Retinal pigment epithelial cell (primary cell): ENCODE data around the gene CASKIN1.

Experiments used
- DNase-seq: peaks from one replicate; pipeline ENCODE4 v3.0.0-alpha.2; 2010; ENCODE audit warnings: low read depth
- H3K4me3 ChIP-seq: 2 replicates; pipeline ENCODE4 v1.5.1; 2011; ENCODE audit warnings: mild to moderate bottlenecking, low read length, control low read depth, moderate library complexity
- TF ChIP-seq, protein P1 (sequence below): conservative IDR thresholded peaks from 2 replicates; pipeline ENCODE4 v1.5.1; 2011; ENCODE audit warnings: low read depth, low read length, control low read depth, inconsistent platforms

Gene CASKIN1, protein sequence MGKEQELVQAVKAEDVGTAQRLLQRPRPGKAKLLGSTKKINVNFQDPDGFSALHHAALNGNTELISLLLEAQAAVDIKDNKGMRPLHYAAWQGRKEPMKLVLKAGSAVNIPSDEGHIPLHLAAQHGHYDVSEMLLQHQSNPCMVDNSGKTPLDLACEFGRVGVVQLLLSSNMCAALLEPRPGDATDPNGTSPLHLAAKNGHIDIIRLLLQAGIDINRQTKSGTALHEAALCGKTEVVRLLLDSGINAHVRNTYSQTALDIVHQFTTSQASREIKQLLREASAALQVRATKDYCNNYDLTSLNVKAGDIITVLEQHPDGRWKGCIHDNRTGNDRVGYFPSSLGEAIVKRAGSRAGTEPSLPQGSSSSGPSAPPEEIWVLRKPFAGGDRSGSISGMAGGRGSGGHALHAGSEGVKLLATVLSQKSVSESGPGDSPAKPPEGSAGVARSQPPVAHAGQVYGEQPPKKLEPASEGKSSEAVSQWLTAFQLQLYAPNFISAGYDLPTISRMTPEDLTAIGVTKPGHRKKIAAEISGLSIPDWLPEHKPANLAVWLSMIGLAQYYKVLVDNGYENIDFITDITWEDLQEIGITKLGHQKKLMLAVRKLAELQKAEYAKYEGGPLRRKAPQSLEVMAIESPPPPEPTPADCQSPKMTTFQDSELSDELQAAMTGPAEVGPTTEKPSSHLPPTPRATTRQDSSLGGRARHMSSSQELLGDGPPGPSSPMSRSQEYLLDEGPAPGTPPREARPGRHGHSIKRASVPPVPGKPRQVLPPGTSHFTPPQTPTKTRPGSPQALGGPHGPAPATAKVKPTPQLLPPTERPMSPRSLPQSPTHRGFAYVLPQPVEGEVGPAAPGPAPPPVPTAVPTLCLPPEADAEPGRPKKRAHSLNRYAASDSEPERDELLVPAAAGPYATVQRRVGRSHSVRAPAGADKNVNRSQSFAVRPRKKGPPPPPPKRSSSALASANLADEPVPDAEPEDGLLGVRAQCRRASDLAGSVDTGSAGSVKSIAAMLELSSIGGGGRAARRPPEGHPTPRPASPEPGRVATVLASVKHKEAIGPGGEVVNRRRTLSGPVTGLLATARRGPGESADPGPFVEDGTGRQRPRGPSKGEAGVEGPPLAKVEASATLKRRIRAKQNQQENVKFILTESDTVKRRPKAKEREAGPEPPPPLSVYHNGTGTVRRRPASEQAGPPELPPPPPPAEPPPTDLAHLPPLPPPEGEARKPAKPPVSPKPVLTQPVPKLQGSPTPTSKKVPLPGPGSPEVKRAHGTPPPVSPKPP (N-terminal part only)

DNA sequence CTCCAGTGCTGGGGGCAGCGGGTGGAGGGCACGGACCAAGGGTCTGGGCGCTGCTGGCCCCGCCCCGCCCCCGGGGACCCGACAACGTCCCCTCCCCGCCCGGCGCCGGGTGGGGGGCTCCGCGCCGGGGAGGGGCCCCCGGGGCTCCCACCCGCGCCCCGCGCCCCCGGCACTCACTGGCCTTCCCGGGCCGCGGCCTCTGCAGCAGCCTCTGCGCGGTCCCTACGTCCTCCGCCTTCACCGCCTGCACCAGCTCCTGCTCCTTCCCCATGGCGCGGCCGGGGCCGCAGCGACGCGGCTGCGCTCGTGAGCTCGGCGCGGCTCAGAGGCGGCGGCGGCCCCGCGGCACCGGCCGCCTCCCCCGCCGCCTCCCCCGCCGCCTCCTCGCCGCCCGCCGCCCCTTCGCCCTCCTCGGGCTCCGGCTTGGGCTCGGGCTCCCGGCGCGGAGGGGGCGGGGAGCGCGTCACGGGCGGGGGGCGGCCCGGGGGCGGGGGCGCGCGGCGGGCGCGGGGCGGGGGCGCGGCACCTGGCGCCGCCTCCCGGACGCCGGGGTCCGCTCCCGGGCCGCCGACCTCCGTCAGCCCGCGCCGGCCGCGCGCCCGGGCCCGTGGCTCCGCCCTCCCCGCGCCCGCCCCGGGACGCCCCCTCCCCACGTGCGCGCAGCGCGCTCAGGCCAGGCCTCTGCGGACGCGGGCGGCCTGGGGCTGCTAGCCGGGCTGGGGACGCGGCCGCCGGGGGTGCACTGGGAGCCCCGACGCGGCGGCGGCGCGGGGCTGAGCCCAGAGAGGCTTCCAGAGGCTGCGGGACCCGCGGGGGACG is at the start of gene CASKIN1:
TSS of gene CASKIN1 (minus strand) at position 444 of the 819 bp plus-strand sequence. CDS start at position 271, 173 bp downstream.
- H3K4me3 ChIP-seq: peak within 1 kb of the TSS; percentile 22
- TF ChIP-seq, protein P1, sequence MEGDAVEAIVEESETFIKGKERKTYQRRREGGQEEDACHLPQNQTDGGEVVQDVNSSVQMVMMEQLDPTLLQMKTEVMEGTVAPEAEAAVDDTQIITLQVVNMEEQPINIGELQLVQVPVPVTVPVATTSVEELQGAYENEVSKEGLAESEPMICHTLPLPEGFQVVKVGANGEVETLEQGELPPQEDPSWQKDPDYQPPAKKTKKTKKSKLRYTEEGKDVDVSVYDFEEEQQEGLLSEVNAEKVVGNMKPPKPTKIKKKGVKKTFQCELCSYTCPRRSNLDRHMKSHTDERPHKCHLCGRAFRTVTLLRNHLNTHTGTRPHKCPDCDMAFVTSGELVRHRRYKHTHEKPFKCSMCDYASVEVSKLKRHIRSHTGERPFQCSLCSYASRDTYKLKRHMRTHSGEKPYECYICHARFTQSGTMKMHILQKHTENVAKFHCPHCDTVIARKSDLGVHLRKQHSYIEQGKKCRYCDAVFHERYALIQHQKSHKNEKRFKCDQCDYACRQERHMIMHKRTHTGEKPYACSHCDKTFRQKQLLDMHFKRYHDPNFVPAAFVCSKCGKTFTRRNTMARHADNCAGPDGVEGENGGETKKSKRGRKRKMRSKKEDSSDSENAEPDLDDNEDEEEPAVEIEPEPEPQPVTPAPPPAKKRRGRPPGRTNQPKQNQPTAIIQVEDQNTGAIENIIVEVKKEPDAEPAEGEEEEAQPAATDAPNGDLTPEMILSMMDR: no peak
- DNase-seq: no peak

DNA sequence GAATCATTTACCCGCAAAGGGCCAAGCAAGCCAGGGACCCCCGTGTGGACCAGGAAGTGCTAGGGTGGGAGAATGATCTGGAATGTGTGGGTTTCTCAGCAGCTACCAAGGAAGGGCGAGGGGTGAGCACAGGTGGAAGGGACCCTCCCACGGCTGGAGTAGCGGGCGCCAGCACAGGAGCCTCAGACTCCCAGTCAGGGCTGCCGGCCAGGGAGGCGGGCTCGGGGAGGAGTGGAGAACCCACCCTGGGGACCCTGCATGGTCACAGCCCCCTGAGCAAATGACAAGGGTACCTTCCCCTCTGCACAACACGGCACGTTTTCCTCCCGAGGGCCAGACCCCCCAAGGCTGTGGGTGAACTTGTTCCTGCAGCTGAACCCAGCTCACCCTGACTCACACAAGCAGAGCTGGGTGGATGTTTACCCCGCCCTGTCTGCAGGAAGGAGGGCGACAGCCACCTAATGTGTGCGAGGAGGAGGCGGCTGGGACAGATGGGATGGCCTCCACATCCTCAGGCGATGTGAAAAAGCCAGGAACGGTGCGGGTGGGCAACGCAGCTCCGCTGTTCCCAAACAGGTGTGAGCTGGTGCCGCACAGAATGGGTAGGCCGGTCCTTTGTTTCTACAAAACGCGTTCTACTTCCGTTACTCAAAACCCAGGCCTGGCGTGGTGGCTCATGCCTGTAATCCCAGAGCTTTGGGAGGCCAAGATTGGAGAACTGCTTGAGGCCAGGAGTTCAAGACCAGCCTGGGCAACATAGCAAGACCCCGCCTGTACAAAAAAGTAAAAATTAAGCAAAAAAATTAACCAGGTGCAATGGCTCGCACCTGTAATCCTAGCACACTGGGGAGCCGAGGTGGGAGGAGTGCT is 48.8 kb upstream of the CASKIN1 start:
- no peak overlapping the region for H3K4me3 ChIP-seq
- TF ChIP-seq, protein P1: no peak
- no peak for DNase-seq

DNA sequence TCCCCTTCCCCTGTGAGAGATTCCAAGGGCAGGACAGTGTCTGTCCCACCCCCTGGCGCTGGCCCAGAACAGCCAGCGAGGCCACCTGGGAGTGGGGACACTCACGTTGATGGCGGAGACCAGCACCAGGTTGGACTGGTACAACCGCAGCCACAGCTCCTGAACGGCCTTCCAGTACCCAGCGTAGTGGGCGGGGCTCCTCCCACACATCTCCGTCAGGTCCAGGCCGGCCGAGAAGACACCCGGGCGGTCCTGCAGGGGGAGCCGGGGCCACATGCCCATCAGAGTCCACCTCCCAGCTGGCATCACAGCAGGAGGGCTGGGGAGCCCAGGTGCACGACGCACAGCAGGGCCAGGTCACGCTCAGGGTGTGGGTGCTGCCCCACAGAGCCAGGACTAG is 47.9 kb upstream of the CASKIN1 start:
- TF ChIP-seq, protein P1: peak; percentile 4
- H3K4me3 ChIP-seq: no peak overlapping the region
- no peak for DNase-seq

DNA sequence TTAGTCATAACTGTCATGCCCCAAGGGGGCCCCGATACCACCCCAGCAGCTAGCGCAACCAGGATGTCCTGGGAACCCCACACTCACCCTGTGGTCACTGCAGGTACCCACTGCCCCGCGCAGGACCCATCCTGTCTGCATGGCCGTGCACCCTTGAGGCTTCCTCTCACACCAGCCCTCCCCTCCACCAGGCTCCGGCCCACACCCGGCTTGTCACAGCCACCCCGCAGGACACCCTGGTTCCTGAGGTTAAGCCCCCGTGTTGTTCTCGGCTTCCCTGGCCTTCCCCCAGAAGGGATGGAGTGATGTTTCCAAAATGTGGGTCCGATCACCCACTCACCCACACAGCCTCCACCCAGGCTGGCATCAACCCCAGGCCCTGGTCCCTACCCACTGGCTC is 47.4 kb upstream of the CASKIN1 start:
- no peak for DNase-seq
- no peak overlapping the region for H3K4me3 ChIP-seq
- TF ChIP-seq, protein P1: no peak

DNA sequence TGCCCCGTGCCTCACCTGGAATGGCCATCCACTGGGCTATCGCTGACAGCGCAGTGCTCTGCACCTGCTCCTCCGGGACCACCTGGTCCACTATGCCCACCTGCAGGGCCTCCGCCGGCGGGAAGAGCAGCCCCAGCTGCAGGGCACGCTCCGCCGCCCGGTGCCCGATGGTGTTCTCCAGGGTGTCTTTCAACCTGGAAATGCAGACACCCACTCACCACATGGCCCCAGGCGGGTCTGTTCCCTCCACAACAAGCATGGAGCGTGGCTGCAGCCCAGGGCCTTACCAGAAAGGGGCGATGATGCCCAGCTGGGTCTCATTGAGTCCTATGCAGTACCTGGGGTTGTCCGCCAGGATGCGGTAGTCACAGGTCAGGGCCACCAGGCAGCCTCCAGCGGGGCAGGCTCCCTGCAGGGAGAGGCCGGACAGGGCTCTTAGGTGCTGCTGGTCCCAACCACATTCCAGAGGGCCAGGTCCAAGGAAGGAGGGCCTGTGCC is 46.7 kb upstream of the CASKIN1 start:
- no peak overlapping the region for H3K4me3 ChIP-seq
- TF ChIP-seq, protein P1: no peak
- no peak for DNase-seq
